H9 (cell line): ENCODE results near the gene KCTD5. TPM values are rescaled to one million over a fixed set of nuclear protein-coding genes. Genes with fewer than 3 reads are reported as not detected.
A peak's percentile ranks its signal among the peaks of the same experiment; 100 is the strongest.

Experiments
- DNase-seq: peaks from one replicate; pipeline ENCODE4 v3.0.0-alpha.2; 2017
- H2AFZ ChIP-seq: one replicate; pipeline ENCODE4 v1.6.1; 2013; ENCODE audit warnings: mild to moderate bottlenecking, low read length, control low read depth, moderate library complexity
- H2AK5ac ChIP-seq: 2 replicates; pipeline ENCODE4 v1.6.1; 2013; ENCODE audit warnings: low read length, control low read depth, mixed read lengths; ENCODE audit not compliant: insufficient read length
- H2BK120ac ChIP-seq: one replicate; pipeline ENCODE4 v1.6.1; 2013; ENCODE audit warnings: low read depth, mild to moderate bottlenecking, low read length, control low read depth, inconsistent platforms; ENCODE audit not compliant: poor library complexity, severe bottlenecking
- H2BK12ac ChIP-seq: 2 replicates; pipeline ENCODE4 v1.6.1; 2013; ENCODE audit warnings: low read length, control low read depth, mixed read lengths, low read depth; ENCODE audit not compliant: insufficient read length
- H2BK15ac ChIP-seq: 2 replicates; pipeline ENCODE4 v1.6.1; 2013; ENCODE audit warnings: low read depth, low read length, control low read depth
- H2BK20ac ChIP-seq: one replicate; pipeline ENCODE4 v1.6.1; 2013; ENCODE audit warnings: low read depth, mild to moderate bottlenecking, low read length, control low read depth, inconsistent platforms; ENCODE audit not compliant: poor library complexity, severe bottlenecking
- H2BK5ac ChIP-seq: 2 replicates; pipeline ENCODE4 v1.6.1; 2013; ENCODE audit warnings: low read length, control low read depth, mixed read lengths; ENCODE audit not compliant: insufficient read length
- H3K14ac ChIP-seq: 2 replicates; pipeline ENCODE4 v1.6.1; 2013; ENCODE audit warnings: low read length, control low read depth; ENCODE audit not compliant: insufficient read depth
- H3K18ac ChIP-seq: 2 replicates; pipeline ENCODE4 v1.6.1; 2013; ENCODE audit warnings: low read depth, mild to moderate bottlenecking, mixed read lengths, low read length, control low read depth; ENCODE audit not compliant: insufficient read length
- H3K23ac ChIP-seq: 2 replicates; pipeline ENCODE4 v1.6.1; 2013; ENCODE audit warnings: low read length, control low read depth, mixed read lengths, low read depth; ENCODE audit not compliant: insufficient read length
- H3K23me2 ChIP-seq: 2 replicates; pipeline ENCODE4 v1.6.1; 2013; ENCODE audit warnings: low read depth, mild to moderate bottlenecking, mixed read lengths, low read length, control low read depth; ENCODE audit not compliant: insufficient read length, poor library complexity, severe bottlenecking
- H3K27ac ChIP-seq: 2 replicates; pipeline ENCODE4 v1.5.1; 2013; ENCODE audit warnings: low read length, control low read depth, mixed read lengths, low read depth; ENCODE audit not compliant: insufficient read length
- H3K27me3 ChIP-seq: 2 replicates; pipeline ENCODE4 v1.6.1; 2013; ENCODE audit warnings: low read length, control low read depth, inconsistent platforms; ENCODE audit not compliant: insufficient read depth
- H3K4ac ChIP-seq: 2 replicates; pipeline ENCODE4 v1.6.1; 2013; ENCODE audit warnings: low read depth, mild to moderate bottlenecking, control low read depth, inconsistent platforms, low read length, moderate library complexity
- H3K4me1 ChIP-seq: 2 replicates; pipeline ENCODE4 v1.6.1; 2013; ENCODE audit warnings: low read length, control low read depth, inconsistent platforms; ENCODE audit not compliant: insufficient read depth
- H3K4me2 ChIP-seq: 2 replicates; pipeline ENCODE4 v1.6.1; 2013; ENCODE audit warnings: low read length, control low read depth, mixed read lengths; ENCODE audit not compliant: insufficient read length, insufficient read depth
- H3K56ac ChIP-seq: 2 replicates; pipeline ENCODE4 v1.6.1; 2013; ENCODE audit warnings: low read depth, mild to moderate bottlenecking, mixed read lengths, low read length, control low read depth; ENCODE audit not compliant: insufficient read length
- H3K79me1 ChIP-seq: 2 replicates; pipeline ENCODE4 v1.6.1; 2013; ENCODE audit warnings: low read depth, mild to moderate bottlenecking, moderate library complexity, low read length, control low read depth, inconsistent platforms; ENCODE audit not compliant: insufficient read depth, poor library complexity, severe bottlenecking
- H3K79me2 ChIP-seq: 2 replicates; pipeline ENCODE4 v1.6.1; 2013; ENCODE audit warnings: low read length, control low read depth, inconsistent platforms; ENCODE audit not compliant: insufficient read depth
- H3K9ac ChIP-seq: 2 replicates; pipeline ENCODE4 v1.6.1; 2013; ENCODE audit warnings: low read length, control low read depth, mixed read lengths; ENCODE audit not compliant: insufficient read length; ENCODE audit errors: extremely low read depth
- H3K9me3 ChIP-seq: one replicate; pipeline ENCODE4 v1.6.1; 2013; ENCODE audit warnings: low read depth, low read length, inconsistent platforms; ENCODE audit not compliant: control insufficient read depth
- H3T11ph ChIP-seq: one replicate; pipeline ENCODE4 v1.6.1; 2013; ENCODE audit warnings: mild to moderate bottlenecking, low read length, control low read depth, inconsistent platforms
- H4K20me1 ChIP-seq: one replicate; pipeline ENCODE4 v1.6.1; 2013; ENCODE audit not compliant: control insufficient read depth, insufficient read length, insufficient read depth
- H4K5ac ChIP-seq: 2 replicates; pipeline ENCODE4 v1.6.1; 2013; ENCODE audit warnings: low read depth, mild to moderate bottlenecking, mixed read lengths, low read length, control low read depth; ENCODE audit not compliant: insufficient read length
- H4K8ac ChIP-seq: replicated peaks from 2 replicates; pipeline ENCODE4 v1.6.1; 2013; ENCODE audit warnings: low read length, control low read depth, mixed read lengths, low read depth; ENCODE audit not compliant: insufficient read length
- H4K91ac ChIP-seq: 2 replicates; pipeline ENCODE4 v1.6.1; 2013; ENCODE audit warnings: low read depth, mild to moderate bottlenecking, moderate library complexity, mixed read lengths, low read length, control low read depth; ENCODE audit not compliant: insufficient read length
- H3K27ac Mint-ChIP-seq, 3 experiments: 2 replicates in 2 of 3; 3 replicates in 1 of 3; pipeline ENCODE4 v1.8.0; 2020 to 2021; ENCODE audit warnings: mixed read lengths in 3 of 3, mild to moderate bottlenecking in 1 of 3, moderate library complexity in 1 of 3
- H3K27me3 Mint-ChIP-seq: 2 replicates; pipeline ENCODE4 v1.8.0; 2021; ENCODE audit warnings: low read depth, mild to moderate bottlenecking, moderate library complexity, mixed read lengths
- H3K36me3 Mint-ChIP-seq, 3 experiments: 2 replicates in 2 of 3; 3 replicates in 1 of 3; pipeline ENCODE4 v1.8.0; 2020 to 2021; ENCODE audit warnings: low read depth in 3 of 3, mixed read lengths in 3 of 3; ENCODE audit not compliant: insufficient read depth in 1 of 3
- H3K4me1 Mint-ChIP-seq, 2 experiments: 2 replicates each; pipeline ENCODE4 v1.8.0; 2020; ENCODE audit warnings: mixed read lengths in 2 of 2
- H3K4me3 Mint-ChIP-seq, 2 experiments: 2 replicates in 1 of 2; 3 replicates in 1 of 2; pipeline ENCODE4 v1.8.0; 2020 to 2021; ENCODE audit warnings: mild to moderate bottlenecking in 2 of 2, mixed read lengths in 2 of 2, moderate library complexity in 1 of 2
- H3K9me3 Mint-ChIP-seq, 2 experiments: 2 replicates in 1 of 2; 3 replicates in 1 of 2; pipeline ENCODE4 v1.8.0; 2020; ENCODE audit warnings: mild to moderate bottlenecking in 2 of 2, mixed read lengths in 2 of 2, moderate library complexity in 1 of 2
- CTCF ChIP-seq: fragments of 200-600 bp; sonication (generic); conservative IDR thresholded peaks from 3 replicates; pipeline ENCODE4 v1.8.0; 2021; ENCODE audit warnings: antibody characterized with exemption, mild to moderate bottlenecking
- WGBS: extraction: QIAGEN DNeasy Blood & Tissue Kit; methylation state at CpG from one replicate; pipeline ENCODE4 v1.1.7; 2013; ENCODE audit warnings: missing lambda C conversion rate, low lambda C conversion rate, mixed read lengths; ENCODE audit not compliant: insufficient read length; ENCODE audit errors: extremely low coverage; 5-methylcytosine and 5-hydroxymethylcytosine counted together
- total RNA-seq: library from RNA; stranded (reverse); gene quantifications from 2 replicates; pipeline ENCODE4 v1.2.1, GENCODE V29; 2021

Gene KCTD5
- total RNA-seq, 1 experiment from 2014 or later: 39.9 TPM

GRCh38 chr16:2753733-2754020 lies 71.4 kb downstream of the KCTD5 start:
- no CpG with 5 or more reads among the region's 7 CpGs for WGBS
- Mint-ChIP-seq H3K27ac (peak overlapping the region; percentile 88 to 97 (median 91)), H3K4me1 (peaks cover 38 to 43% of the 10 kb centered on the region in 2 experiments), H3K36me3 (peaks cover 58 to 66% (median 65%) of the 10 kb centered on the region in 3 experiments), H3K4me3 (peak overlapping the region; percentile 90 to 94), H3K27me3 (peaks cover 2% of the 10 kb centered on the region; the same call in 1 of the 2 replicates), H3K9me3 (peaks cover 0 to 3% of the 10 kb centered on the region in 2 experiments; a peak in 2 of 5 replicates)
- Histone ChIP-seq H3K9ac (peak overlapping the region; percentile 84), H3K4me2 (peak overlapping the region; percentile 71), H2AFZ (no peak overlapping the region), H2BK12ac (no peak overlapping the region), H3K4ac (no peak overlapping the region), H3T11ph (no peak overlapping the region), H3K27me3 (no peaks in the 10 kb centered on the region), H2BK120ac (no peak overlapping the region), H4K8ac (no peak overlapping the region), H2BK15ac (no peak overlapping the region), H3K27ac (no peak overlapping the region), H3K79me1 (peaks cover 13% of the 10 kb centered on the region), H3K9me3 (no peaks in the 10 kb centered on the region), H3K14ac (no peak overlapping the region; the same call in 1 of the 2 replicates), H3K56ac (no peak overlapping the region), H4K5ac (no peak overlapping the region), H2BK5ac (no peak overlapping the region), H3K23me2 (peaks cover 8% of the 10 kb centered on the region), H4K91ac (no peak overlapping the region), H3K79me2 (peaks cover 48% of the 10 kb centered on the region), H3K18ac (no peak overlapping the region), H3K4me1 (peaks cover 3% of the 10 kb centered on the region; the same call in 1 of the 2 replicates), H2BK20ac (no peak overlapping the region), H3K23ac (no peak overlapping the region), H4K20me1 (no peaks in the 10 kb centered on the region), H2AK5ac (no peak overlapping the region)
- DNase-seq: no peak
- TF ChIP-seq CTCF: no peak
